Neural cell (in vitro differentiated cells): ENCODE data around the gene TUG1. TPM values are rescaled to one million over a fixed set of nuclear protein-coding genes. Genes with fewer than 3 reads are reported as not detected.

Experiments
- H2AFZ ChIP-seq: fragments of 200-600, 300-800 bp; sonication (generic), shearing (Covaris generic); 2 replicates; pipeline ENCODE4 v1.6.0; 2014; ENCODE audit warnings: low read depth, mild to moderate bottlenecking, antibody characterized with exemption, low read length, moderate library complexity
- H3F3A ChIP-seq: fragments of 200-600 bp; shearing (Covaris generic); 2 replicates; pipeline ENCODE4 v1.6.1; 2016; ENCODE audit warnings: mild to moderate bottlenecking, moderate library complexity, mixed read lengths, antibody characterized with exemption, low read length; ENCODE audit not compliant: insufficient read depth, poor library complexity, severe bottlenecking
- H3K27ac ChIP-seq: fragments of 200-600, 300-800 bp; sonication (generic), shearing (Covaris generic); 2 replicates; pipeline ENCODE4 v1.5.1; 2014; ENCODE audit warnings: mild to moderate bottlenecking, low read length, moderate library complexity
- H3K27me3 ChIP-seq: fragments of 300-800, 200-600 bp; sonication (generic), shearing (Covaris generic); 2 replicates; pipeline ENCODE4 v1.6.0; 2014; ENCODE audit warnings: mild to moderate bottlenecking, low read depth, low read length, moderate library complexity; ENCODE audit not compliant: insufficient read depth
- H3K36me3 ChIP-seq: fragments of 300-800, 200-600 bp; sonication (generic), shearing (Covaris generic); 2 replicates; pipeline ENCODE4 v1.5.1; 2014; ENCODE audit warnings: mild to moderate bottlenecking, antibody characterized with exemption, low read length, moderate library complexity; ENCODE audit not compliant: insufficient read depth
- H3K4me2 ChIP-seq: fragments of 300-800, 200-600 bp; sonication (generic), shearing (Covaris generic); 2 replicates; pipeline ENCODE4 v1.6.0; 2014; ENCODE audit warnings: mild to moderate bottlenecking, low read length
- H3K4me3 ChIP-seq: fragments of 300-800, 200-600 bp; sonication (generic), shearing (Covaris generic); 2 replicates; pipeline ENCODE4 v1.5.1; 2014; ENCODE audit warnings: mild to moderate bottlenecking, low read length, moderate library complexity
- H3K79me2 ChIP-seq: fragments of 200-600 bp; shearing (Covaris generic); replicated peaks from 2 replicates; pipeline ENCODE4 v1.6.0; 2014; ENCODE audit warnings: mild to moderate bottlenecking, low read length, moderate library complexity; ENCODE audit not compliant: insufficient read depth
- H3K9ac ChIP-seq: fragments of 300-800, 200-600 bp; sonication (generic), shearing (Covaris generic); 2 replicates; pipeline ENCODE4 v1.6.1; 2016; ENCODE audit warnings: mild to moderate bottlenecking, low read length, mixed read lengths
- H3K9me2 ChIP-seq: fragments of 200-600 bp; shearing (Covaris generic); 2 replicates; pipeline ENCODE4 v1.6.1; 2016; ENCODE audit warnings: mild to moderate bottlenecking, low read length, mixed read lengths; ENCODE audit not compliant: insufficient read depth
- H3K9me3 ChIP-seq: fragments of 200-600, 300-800 bp; sonication (generic), shearing (Covaris generic); 2 replicates; pipeline ENCODE4 v1.6.1; 2016; ENCODE audit warnings: mild to moderate bottlenecking, mixed run types, low read length, moderate library complexity, mixed read lengths
- H4K20me1 ChIP-seq: fragments of 200-600 bp; shearing (Covaris generic); 2 replicates; pipeline ENCODE4 v1.6.1; 2016; ENCODE audit warnings: mild to moderate bottlenecking, mixed run types; ENCODE audit not compliant: insufficient read depth
- CTCF ChIP-seq: fragments of 450-650 bp; IDR thresholded peaks from 2 replicates; pipeline ENCODE4 v1.5.1; 2014; ENCODE audit warnings: antibody characterized with exemption, mild to moderate bottlenecking, moderate library complexity; ENCODE audit not compliant: poor library complexity, severe bottlenecking
- EP300 ChIP-seq: fragments of 450-650 bp; conservative IDR thresholded peaks from 2 replicates; pipeline ENCODE4 v1.6.1; 2014; ENCODE audit warnings: antibody characterized with exemption, mild to moderate bottlenecking, moderate library complexity; ENCODE audit not compliant: poor library complexity, severe bottlenecking
- EZH2 ChIP-seq: fragments of 200-600, 300-800 bp; shearing (Covaris generic), sonication (generic); IDR thresholded peaks from 2 replicates; pipeline ENCODE4 v1.6.1; 2014; ENCODE audit warnings: antibody characterized with exemption, low read length, borderline replicate concordance, mild to moderate bottlenecking; ENCODE audit not compliant: insufficient read depth, poor library complexity, severe bottlenecking
- MXI1 ChIP-seq: fragments of 450-650 bp; conservative IDR thresholded peaks from 2 replicates; pipeline ENCODE4 v1.6.1; 2014; ENCODE audit warnings: antibody characterized with exemption, mild to moderate bottlenecking; ENCODE audit not compliant: poor library complexity, severe bottlenecking
- POLR2AphosphoS5 ChIP-seq: IDR thresholded peaks from 2 replicates; pipeline ENCODE4 v1.6.1; 2012
- RAD21 ChIP-seq: fragments of 450-650 bp; conservative IDR thresholded peaks from 2 replicates; pipeline ENCODE4 v1.6.1; 2014; ENCODE audit warnings: antibody characterized with exemption, mild to moderate bottlenecking, moderate library complexity
- REST ChIP-seq: IDR thresholded peaks from 2 replicates; pipeline ENCODE4 v1.6.1; 2012; ENCODE audit warnings: borderline replicate concordance
- SMC3 ChIP-seq: fragments of 450-650 bp; conservative IDR thresholded peaks from 2 replicates; pipeline ENCODE4 v1.6.1; 2014; ENCODE audit warnings: antibody characterized with exemption, mild to moderate bottlenecking, moderate library complexity; ENCODE audit not compliant: poor library complexity
- TAF1 ChIP-seq: IDR thresholded peaks from 2 replicates; pipeline ENCODE4 v1.6.1; 2012; ENCODE audit warnings: low read depth
- polyA plus RNA-seq: library from polyadenylated mRNA; depleted of rRNA; stranded (reverse); fragments of >200 nt; gene quantifications from 2 replicates; pipeline ENCODE4 v1.2.3, GENCODE V29; 2014

Gene TUG1
- polyA plus RNA-seq, 1 donor from 2014 or later, result 73.5 TPM

- Histone ChIP-seq H3K79me2 (no peaks in the 10 kb centered on the region), H4K20me1 (no peaks in the 10 kb centered on the region), H3K36me3 (no peaks in the 10 kb centered on the region), H3K9ac (no peak overlapping the region), H2AFZ (no peak overlapping the region), H3F3A (no peaks in the 10 kb centered on the region), H3K4me3 (no peak overlapping the region), H3K27me3 (no peaks in the 10 kb centered on the region), H3K27ac (no peak overlapping the region), H3K9me3 (no peaks in the 10 kb centered on the region), H3K9me2 (no peaks in the 10 kb centered on the region), H3K4me2 (no peak overlapping the region)
- TF ChIP-seq EP300 (no peak), TAF1 (no peak), CTCF (no peak), REST (no peak), RAD21 (no peak), SMC3 (no peak), POLR2AphosphoS5 (no peak), EZH2 (no peak), MXI1 (no peak)
Measured at GRCh38 chr22:31001124-31001770, 32.2 kb downstream of the TUG1 start.

- Histone ChIP-seq H3K36me3 (no peaks in the 10 kb centered on the region), H4K20me1 (no peaks in the 10 kb centered on the region), H3K9me3 (no peaks in the 10 kb centered on the region), H3K4me2 (no peak overlapping the region), H3K79me2 (no peaks in the 10 kb centered on the region), H3K27me3 (no peaks in the 10 kb centered on the region), H3K4me3 (no peak overlapping the region), H3F3A (no peaks in the 10 kb centered on the region), H3K27ac (no peak overlapping the region), H3K9me2 (no peaks in the 10 kb centered on the region), H3K9ac (no peak overlapping the region), H2AFZ (no peak overlapping the region)
- no peak for TF ChIP-seq REST
- TF ChIP-seq EP300, result no peak
- TF ChIP-seq EZH2, result no peak
- no peak for TF ChIP-seq CTCF
- no peak for TF ChIP-seq RAD21
- TF ChIP-seq POLR2AphosphoS5, result no peak
- no peak for TF ChIP-seq TAF1
- no peak for TF ChIP-seq SMC3
- TF ChIP-seq MXI1, result no peak
Measured at GRCh38 chr22:31005535-31005934, 36.5 kb downstream of the TUG1 start.
